SK-N-SH treated with all-trans-retinoic acid at 6 μM for 48 hours (cell line): ENCODE data around the gene G0S2.

Source experiments
- ATAC-seq: fragments of 200-7000 bp; cut with Tn5 transposase; 3 replicates; pipeline ENCODE4 v1.9.1; 2020; ENCODE audit warnings: mild to moderate bottlenecking, moderate library complexity
- ARNTL ChIP-seq: fragments of 450-650 bp; formaldehyde crosslinking; IDR thresholded peaks from 2 replicates; pipeline ENCODE4 v1.5.0; 2020; ENCODE audit warnings: low read depth, mild to moderate bottlenecking, moderate library complexity, borderline replicate concordance
- BACH2 ChIP-seq: fragments of 250-450 bp; sonication (Bioruptor Pico); IDR thresholded peaks from 2 replicates; pipeline ENCODE4 v1.9.0; 2021; ENCODE audit warnings: mild to moderate bottlenecking, borderline replicate concordance
- CSDC2 ChIP-seq: fragments of 250-450 bp; sonication (Bioruptor Pico); IDR thresholded peaks from 2 replicates; pipeline ENCODE4 v1.5.0; 2020; ENCODE audit warnings: mild to moderate bottlenecking, moderate library complexity
- ESRRG ChIP-seq: fragments of 250-450 bp; sonication (Bioruptor Pico); IDR thresholded peaks from 2 replicates; pipeline ENCODE4 v1.6.1; 2021; ENCODE audit warnings: mild to moderate bottlenecking
- GLIS3 ChIP-seq: fragments of 250-450 bp; sonication (Bioruptor Pico); IDR thresholded peaks from 2 replicates; pipeline ENCODE4 v1.5.0; 2020; ENCODE audit warnings: mild to moderate bottlenecking, moderate library complexity
- ISL1 ChIP-seq: fragments of 250-450 bp; sonication (Bioruptor Pico); IDR thresholded peaks from 2 replicates; pipeline ENCODE4 v2.1.2; 2022; ENCODE audit warnings: mild to moderate bottlenecking, moderate library complexity
- OSR1 ChIP-seq: fragments of 250-450 bp; sonication (Bioruptor Pico); IDR thresholded peaks from 2 replicates; pipeline ENCODE4 v1.8.0; 2022; ENCODE audit warnings: moderate library complexity, mild to moderate bottlenecking, inconsistent platforms
- POU6F1 ChIP-seq: fragments of 250-450 bp; sonication (Bioruptor Pico); IDR thresholded peaks from 2 replicates; pipeline ENCODE4 v1.8.0; 2021; ENCODE audit warnings: low read depth, mild to moderate bottlenecking, moderate library complexity, borderline replicate concordance
- PPARA ChIP-seq: fragments of 250-450 bp; sonication (Bioruptor Pico); IDR thresholded peaks from 2 replicates; pipeline ENCODE4 v1.5.0; 2020; ENCODE audit warnings: mild to moderate bottlenecking, borderline replicate concordance
- RARB ChIP-seq: fragments of 250-450 bp; sonication (Bioruptor Pico); IDR thresholded peaks from 2 replicates; pipeline ENCODE4 v1.8.0; 2021; ENCODE audit warnings: mild to moderate bottlenecking, moderate library complexity
- SNAI2 ChIP-seq: fragments of 250-450 bp; sonication (Bioruptor Pico); IDR thresholded peaks from 2 replicates; pipeline ENCODE4 v1.5.0; 2020; ENCODE audit warnings: mild to moderate bottlenecking, moderate library complexity
- TCF4 ChIP-seq: fragments of 250-450 bp; sonication (Bioruptor Pico); IDR thresholded peaks from 2 replicates; pipeline ENCODE4 v1.8.0; 2021; ENCODE audit warnings: mild to moderate bottlenecking, moderate library complexity, borderline replicate concordance
- TOX ChIP-seq: fragments of 250-450 bp; sonication (Bioruptor Pico); IDR thresholded peaks from 2 replicates; pipeline ENCODE4 v1.8.0; 2021; ENCODE audit warnings: mild to moderate bottlenecking, moderate library complexity, borderline replicate concordance
- TSHZ2 ChIP-seq: fragments of 250-450 bp; sonication (Bioruptor Pico); IDR thresholded peaks from 2 replicates; pipeline ENCODE4 v1.5.0; 2020; ENCODE audit warnings: mild to moderate bottlenecking, moderate library complexity
- ZC3H10 ChIP-seq: fragments of 250-450 bp; sonication (Bioruptor Pico); IDR thresholded peaks from 2 replicates; pipeline ENCODE4 v1.5.1; 2021; ENCODE audit warnings: mild to moderate bottlenecking, moderate library complexity
- ZFP30 ChIP-seq: fragments of 450-650 bp; formaldehyde crosslinking; IDR thresholded peaks from 2 replicates; pipeline ENCODE4 v1.5.0; 2022; ENCODE audit warnings: mild to moderate bottlenecking, moderate library complexity
- ZNF70 ChIP-seq: fragments of 450-650 bp; formaldehyde crosslinking; IDR thresholded peaks from 2 replicates; pipeline ENCODE4 v1.5.0; 2020; ENCODE audit warnings: mild to moderate bottlenecking, moderate library complexity
- ZNF8 ChIP-seq: fragments of 450-650 bp; formaldehyde crosslinking; IDR thresholded peaks from 2 replicates; pipeline ENCODE4 v1.5.0; 2020; ENCODE audit warnings: mild to moderate bottlenecking, moderate library complexity
- TF ChIP-seq, protein P1 (sequence below): fragments of 250-450 bp; sonication (Bioruptor Pico); IDR thresholded peaks from 2 replicates; pipeline ENCODE4 v1.8.0; 2020; ENCODE audit warnings: mild to moderate bottlenecking, moderate library complexity, borderline replicate concordance
- TF ChIP-seq, protein P2 (sequence below): fragments of 250-450 bp; sonication (Bioruptor Pico); IDR thresholded peaks from 2 replicates; pipeline ENCODE4 v1.5.1; 2020; ENCODE audit warnings: low read depth, mild to moderate bottlenecking, moderate library complexity

The G0S2 gene

GRCh38 chr1:209657918-209658317, 17.3 kb upstream of the G0S2 start (continued):
- no peak for TF ChIP-seq TSHZ2 (CRISPR knock-in tag)

GRCh38 chr1:209659909-209660308, 15.3 kb upstream of the G0S2 start:
- TF ChIP-seq SNAI2 (no peak), POU6F1 (0 out of 2 replicates have a peak, but pooled peaks have one; percentile 31), BACH2 (CRISPR knock-in tag) (no peak), ISL1 (CRISPR knock-in tag) (no peak), TOX (CRISPR knock-in tag) (peak; percentile 8; the same call in 1 of the 2 replicates), OSR1 (CRISPR knock-in tag) (no peak), ZNF70 (no peak), RARB (no peak), GLIS3 (no peak)
- TF ChIP-seq, protein P1, sequence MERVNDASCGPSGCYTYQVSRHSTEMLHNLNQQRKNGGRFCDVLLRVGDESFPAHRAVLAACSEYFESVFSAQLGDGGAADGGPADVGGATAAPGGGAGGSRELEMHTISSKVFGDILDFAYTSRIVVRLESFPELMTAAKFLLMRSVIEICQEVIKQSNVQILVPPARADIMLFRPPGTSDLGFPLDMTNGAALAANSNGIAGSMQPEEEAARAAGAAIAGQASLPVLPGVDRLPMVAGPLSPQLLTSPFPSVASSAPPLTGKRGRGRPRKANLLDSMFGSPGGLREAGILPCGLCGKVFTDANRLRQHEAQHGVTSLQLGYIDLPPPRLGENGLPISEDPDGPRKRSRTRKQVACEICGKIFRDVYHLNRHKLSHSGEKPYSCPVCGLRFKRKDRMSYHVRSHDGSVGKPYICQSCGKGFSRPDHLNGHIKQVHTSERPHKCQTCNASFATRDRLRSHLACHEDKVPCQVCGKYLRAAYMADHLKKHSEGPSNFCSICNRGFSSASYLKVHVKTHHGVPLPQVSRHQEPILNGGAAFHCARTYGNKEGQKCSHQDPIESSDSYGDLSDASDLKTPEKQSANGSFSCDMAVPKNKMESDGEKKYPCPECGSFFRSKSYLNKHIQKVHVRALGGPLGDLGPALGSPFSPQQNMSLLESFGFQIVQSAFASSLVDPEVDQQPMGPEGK (CRISPR knock-in tag) = no peak
- TF ChIP-seq, protein P2, sequence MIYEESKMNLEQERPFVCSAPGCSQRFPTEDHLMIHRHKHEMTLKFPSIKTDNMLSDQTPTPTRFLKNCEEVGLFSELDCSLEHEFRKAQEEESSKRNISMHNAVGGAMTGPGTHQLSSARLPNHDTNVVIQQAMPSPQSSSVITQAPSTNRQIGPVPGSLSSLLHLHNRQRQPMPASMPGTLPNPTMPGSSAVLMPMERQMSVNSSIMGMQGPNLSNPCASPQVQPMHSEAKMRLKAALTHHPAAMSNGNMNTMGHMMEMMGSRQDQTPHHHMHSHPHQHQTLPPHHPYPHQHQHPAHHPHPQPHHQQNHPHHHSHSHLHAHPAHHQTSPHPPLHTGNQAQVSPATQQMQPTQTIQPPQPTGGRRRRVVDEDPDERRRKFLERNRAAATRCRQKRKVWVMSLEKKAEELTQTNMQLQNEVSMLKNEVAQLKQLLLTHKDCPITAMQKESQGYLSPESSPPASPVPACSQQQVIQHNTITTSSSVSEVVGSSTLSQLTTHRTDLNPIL (CRISPR knock-in tag) = no peak
- peak; percentile 68 for ATAC-seq

DNA sequence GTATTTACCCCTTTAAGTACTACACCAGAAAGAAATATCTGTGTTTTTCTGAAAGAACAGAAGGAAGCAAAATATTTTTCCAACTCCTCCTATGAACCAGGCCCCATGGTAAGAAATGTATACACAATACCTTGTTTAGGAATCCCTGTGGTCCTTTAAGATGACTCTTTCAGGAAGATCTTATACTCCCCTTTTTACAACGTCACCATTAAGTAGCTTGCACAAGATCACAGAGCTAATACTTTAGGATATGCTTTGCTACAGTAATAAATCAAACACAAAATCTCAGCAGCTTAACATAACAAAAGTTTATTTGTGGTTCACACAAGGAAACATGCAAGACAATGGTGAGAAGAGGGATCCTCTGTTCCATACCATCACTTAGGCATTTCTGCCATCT, 14.1 kb upstream of the G0S2 start:
- ATAC-seq = no peak
- TF ChIP-seq ZNF70 (no peak), ESRRG (no peak), CSDC2 (CRISPR knock-in tag) (no peak), ISL1 (CRISPR knock-in tag) (no peak), BACH2 (CRISPR knock-in tag) (no peak), ZFP30 (CRISPR knock-in tag) (no peak), SNAI2 (no peak), GLIS3 (no peak), POU6F1 (no peak), TCF4 (no peak), ZC3H10 (no peak), ARNTL (CRISPR knock-in tag) (no peak), PPARA (CRISPR knock-in tag) (no peak), ZNF8 (CRISPR knock-in tag) (no peak), TOX (CRISPR knock-in tag) (no peak), TSHZ2 (CRISPR knock-in tag) (no peak), OSR1 (CRISPR knock-in tag) (no peak)
- TF ChIP-seq, protein P2 (CRISPR knock-in tag) = no peak
- TF ChIP-seq, protein P1 (CRISPR knock-in tag) = no peak
